ENCODE results near the gene UNC5A.
A peak's percentile ranks its signal among the peaks of the same experiment; 100 is the strongest.

UNC5A gene

GRCh38 chr5:176836811-176837706 lies 26.7 kb downstream of the UNC5A start:
- H3K27ac ChIP-seq = no peak overlapping the region
- no peaks in the 10 kb centered on the region for H3K36me3 ChIP-seq
- no peak overlapping the region for H3K4me3 ChIP-seq
- H4K20me1 ChIP-seq = peaks cover 0 to 78% (median 25%) of the 10 kb centered on the region in 11 experiments; a peak in 14 of 22 replicates
- H3K9me3 ChIP-seq (replicated peaks in 1 of 11) = no peaks in the 10 kb centered on the region
- peaks cover 0 to 5% (median 0%) of the 10 kb centered on the region in 10 experiments; a peak in 3 of 20 replicates for H3K4me1 ChIP-seq
- TF ChIP-seq Cebpa-rat (IDR thresholded peaks at IDR 0.05) = no peak
- no peak overlapping the region for H3K9ac ChIP-seq
- H3K27me3 ChIP-seq = peaks cover 12 to 73% (median 52%) of the 10 kb centered on the region in 11 experiments; a peak in 17 of 22 replicates
- no peak overlapping the region for H3K4me2 ChIP-seq

GRCh38 chr5:176837707-176838115 lies 27.4 kb downstream of the UNC5A start:
- TF ChIP-seq Cebpa-rat (IDR thresholded peaks at IDR 0.05) = no peak
- H3K9me3 ChIP-seq (replicated peaks in 1 of 11) = no peaks in the 10 kb centered on the region
- peaks cover 12 to 73% (median 52%) of the 10 kb centered on the region in 11 experiments; a peak in 17 of 22 replicates for H3K27me3 ChIP-seq
- no peaks in the 10 kb centered on the region for H3K36me3 ChIP-seq
- no peak overlapping the region for H3K9ac ChIP-seq
- peaks cover 0 to 77% (median 25%) of the 10 kb centered on the region in 11 experiments; a peak in 14 of 22 replicates for H4K20me1 ChIP-seq
- H3K4me1 ChIP-seq = peaks cover 0 to 5% (median 0%) of the 10 kb centered on the region in 10 experiments; a peak in 3 of 20 replicates
- H3K4me2 ChIP-seq = no peak overlapping the region
- H3K4me3 ChIP-seq = no peak overlapping the region
- H3K27ac ChIP-seq = no peak overlapping the region

DNA sequence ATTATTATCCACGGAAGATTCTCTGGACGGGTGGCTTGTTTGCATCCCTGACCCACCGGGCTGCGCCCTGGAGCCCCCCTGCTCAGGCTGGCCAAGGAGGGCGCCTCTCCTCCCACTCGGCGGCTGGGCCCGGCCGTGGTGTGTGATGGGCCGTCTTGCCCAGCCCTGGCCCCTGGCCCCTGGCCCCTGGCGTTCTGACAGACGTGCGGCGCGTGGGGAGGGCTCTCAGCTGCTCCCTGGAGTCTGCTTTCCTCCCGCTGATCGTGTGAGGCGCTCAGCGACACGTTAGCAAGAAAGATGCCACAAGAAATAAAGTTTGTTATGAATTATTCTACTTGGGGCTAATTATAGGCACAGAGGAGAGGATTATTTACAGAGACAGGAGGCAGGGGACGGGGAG lies 33.3 kb downstream of the UNC5A start:
- no peak overlapping the region for H3K27ac ChIP-seq
- H3K9ac ChIP-seq = no peak overlapping the region
- no peak for TF ChIP-seq Cebpa-rat (IDR thresholded peaks at IDR 0.05)
- peaks cover 0 to 68% (median 17%) of the 10 kb centered on the region in 11 experiments; a peak in 13 of 22 replicates for H4K20me1 ChIP-seq
- H3K4me2 ChIP-seq = peak overlapping the region in 7 of 11 experiments; percentile 55 to 86 (median 73); a peak in 9 of 22 replicates
- H3K36me3 ChIP-seq = no peaks in the 10 kb centered on the region
- peaks cover 15 to 27% (median 22%) of the 10 kb centered on the region in 10 experiments for H3K4me1 ChIP-seq
- no peaks in the 10 kb centered on the region for H3K9me3 ChIP-seq (replicated peaks in 1 of 11)
- peaks cover 5 to 61% (median 32%) of the 10 kb centered on the region in 11 experiments; a peak in 16 of 22 replicates for H3K27me3 ChIP-seq
- H3K4me3 ChIP-seq = no peak overlapping the region

DNA sequence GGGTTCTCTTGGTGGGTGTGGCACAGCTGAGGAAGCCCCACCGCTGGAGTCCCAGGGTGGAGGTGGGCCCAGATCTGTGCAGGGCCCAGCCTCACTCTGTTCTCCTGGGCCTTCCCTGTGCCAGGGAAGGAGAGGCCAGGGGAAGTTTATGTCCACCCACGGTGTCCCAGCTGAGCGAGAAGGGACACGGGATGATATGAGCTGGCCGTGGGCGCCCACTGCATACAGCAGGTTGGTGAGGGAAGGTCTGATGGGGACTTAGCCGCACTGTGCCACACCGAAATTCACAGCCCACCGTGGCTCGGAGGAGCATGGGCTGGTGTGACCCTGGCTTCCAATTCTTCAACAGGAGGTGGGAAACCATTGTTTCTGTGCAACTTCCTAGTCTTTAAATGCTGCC lies 33.9 kb downstream of the UNC5A start:
- peaks cover 0 to 67% (median 11%) of the 10 kb centered on the region in 11 experiments; a peak in 13 of 22 replicates for H4K20me1 ChIP-seq
- H3K4me2 ChIP-seq = peak overlapping the region; percentile 48 to 86 (median 70); a peak in 19 of 22 replicates
- H3K27me3 ChIP-seq = peaks cover 5 to 61% (median 26%) of the 10 kb centered on the region in 11 experiments; a peak in 16 of 22 replicates
- H3K9ac ChIP-seq = no peak overlapping the region
- H3K9me3 ChIP-seq (replicated peaks in 1 of 11) = no peaks in the 10 kb centered on the region
- no peak overlapping the region for H3K27ac ChIP-seq
- no peak overlapping the region for H3K4me3 ChIP-seq
- H3K4me1 ChIP-seq = peaks cover 15 to 27% (median 22%) of the 10 kb centered on the region in 10 experiments
- no peaks in the 10 kb centered on the region for H3K36me3 ChIP-seq
- TF ChIP-seq Cebpa-rat (IDR thresholded peaks at IDR 0.05) = no peak

DNA sequence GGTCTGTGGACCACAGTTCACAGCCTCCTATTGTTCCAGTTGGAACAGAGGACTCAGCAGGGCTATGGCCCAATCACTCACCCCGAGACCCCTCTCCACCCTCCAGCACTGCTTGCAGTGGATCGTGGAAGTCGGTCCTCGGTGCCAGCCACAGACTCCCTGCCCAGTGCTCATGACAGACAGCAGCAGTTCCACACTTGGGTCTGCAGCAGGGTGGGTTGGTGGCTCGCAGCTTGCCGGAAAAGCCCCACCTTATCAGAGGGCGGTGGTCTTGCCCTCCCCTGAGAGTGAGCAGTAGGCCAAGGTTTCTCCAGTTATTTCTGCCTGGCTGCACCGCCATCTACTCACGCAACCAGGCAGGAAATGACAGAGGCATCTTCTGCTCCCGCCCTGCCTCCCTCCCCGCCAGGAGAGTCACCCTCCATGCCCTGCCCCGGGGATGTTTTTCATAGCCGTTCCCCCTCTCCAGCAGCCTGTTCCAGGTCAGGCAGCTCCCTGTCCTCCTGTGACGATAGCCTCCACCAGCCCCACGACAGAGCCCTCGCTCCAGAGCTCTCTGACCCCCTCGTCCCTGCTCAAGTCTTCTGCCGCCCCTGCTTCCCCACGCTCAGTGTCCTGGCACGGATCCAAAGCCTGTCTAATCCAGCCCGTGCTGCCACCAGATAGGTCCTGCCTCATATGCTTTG lies 34.5 kb downstream of the UNC5A start:
- H3K27ac ChIP-seq = no peak overlapping the region
- TF ChIP-seq Cebpa-rat (IDR thresholded peaks at IDR 0.05) = no peak
- H3K9me3 ChIP-seq (replicated peaks in 1 of 11) = no peaks in the 10 kb centered on the region
- peaks cover 15 to 27% (median 21%) of the 10 kb centered on the region in 10 experiments for H3K4me1 ChIP-seq
- H3K4me2 ChIP-seq = peak overlapping the region; percentile 48 to 86 (median 70)
- peaks cover 0 to 65% (median 10%) of the 10 kb centered on the region in 11 experiments; a peak in 12 of 22 replicates for H4K20me1 ChIP-seq
- H3K27me3 ChIP-seq = peaks cover 5 to 59% (median 23%) of the 10 kb centered on the region in 11 experiments; a peak in 16 of 22 replicates
- H3K4me3 ChIP-seq = peak overlapping the region in 1 of 10 experiments; percentile 3; a peak in 1 of 20 replicates
- no peak overlapping the region for H3K9ac ChIP-seq
- no peaks in the 10 kb centered on the region for H3K36me3 ChIP-seq

DNA sequence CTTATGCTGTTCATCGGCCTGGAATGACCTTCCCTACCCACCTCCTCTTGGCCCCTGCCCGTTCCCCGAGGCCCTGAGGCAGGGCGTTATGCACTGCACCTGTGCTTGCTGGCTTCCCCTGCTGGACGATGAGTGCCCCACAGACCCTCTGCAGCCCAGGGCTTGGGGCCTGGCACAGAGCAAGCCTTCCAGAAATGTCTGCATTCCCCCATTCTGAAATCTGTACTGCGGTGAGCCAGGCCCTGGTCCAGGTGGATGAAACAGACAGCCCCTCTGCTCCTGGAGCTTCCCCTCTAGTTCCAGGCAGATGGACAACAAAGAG lies 35.0 kb downstream of the UNC5A start:
- Histone ChIP-seq H3K9ac (no peak overlapping the region), H3K9me3 (replicated peaks in 1 of 11) (no peaks in the 10 kb centered on the region), H3K4me3 (peak overlapping the region in 1 of 10 experiments; percentile 3; a peak in 1 of 20 replicates), H3K27ac (no peak overlapping the region), H3K4me2 (peak overlapping the region; percentile 48 to 86 (median 70)), H4K20me1 (peaks cover 0 to 65% (median 10%) of the 10 kb centered on the region in 11 experiments; a peak in 12 of 22 replicates), H3K27me3 (peaks cover 2 to 60% (median 26%) of the 10 kb centered on the region in 11 experiments; a peak in 16 of 22 replicates), H3K36me3 (no peaks in the 10 kb centered on the region), H3K4me1 (peaks cover 15 to 27% (median 21%) of the 10 kb centered on the region in 10 experiments)
- TF ChIP-seq Cebpa-rat (IDR thresholded peaks at IDR 0.05) = no peak

DNA sequence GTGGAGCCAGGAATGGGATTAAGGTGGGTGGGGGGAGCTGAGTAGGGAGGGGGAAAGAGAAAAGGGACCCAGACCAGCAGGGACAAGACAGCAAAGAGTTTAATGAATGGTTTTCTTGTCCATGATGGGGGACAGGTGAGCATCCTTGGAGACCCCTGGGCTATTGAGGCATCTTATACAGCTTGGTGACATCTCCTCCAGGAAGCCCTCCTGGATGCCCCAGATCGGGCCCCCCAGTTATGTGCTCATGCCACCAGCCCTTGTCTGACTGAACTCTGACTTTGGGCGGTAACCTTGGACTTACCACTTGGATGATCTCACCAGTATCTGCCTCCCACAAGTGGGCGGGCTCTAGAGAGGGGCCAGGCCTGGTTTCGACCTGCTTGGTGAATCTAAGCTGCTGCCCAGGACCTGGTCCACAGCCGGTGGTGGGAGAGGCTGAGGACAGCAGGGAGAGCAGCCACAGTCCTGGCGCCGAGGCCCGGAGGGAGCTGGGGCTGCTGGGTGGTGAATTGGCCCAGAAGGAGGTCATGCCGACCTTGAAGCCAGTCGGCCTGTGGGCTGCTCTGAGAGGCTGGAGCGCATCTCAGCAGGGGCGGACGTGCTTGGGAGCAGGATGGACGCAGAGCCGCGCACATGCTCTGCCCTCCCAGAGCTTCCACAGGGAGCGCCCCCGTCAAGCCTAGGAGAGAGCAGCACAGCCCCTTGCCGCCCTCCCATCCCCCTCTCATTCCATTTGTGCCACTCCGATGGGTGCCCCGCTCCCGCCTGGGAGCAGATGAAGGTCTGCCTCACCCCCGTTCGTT lies 36.2 kb downstream of the UNC5A start:
- TF ChIP-seq Cebpa-rat (IDR thresholded peaks at IDR 0.05) = no peak
- Histone ChIP-seq H3K9me3 (replicated peaks in 1 of 11) (no peaks in the 10 kb centered on the region), H3K27me3 (peaks cover 0 to 54% (median 15%) of the 10 kb centered on the region in 11 experiments; a peak in 12 of 22 replicates), H3K4me1 (peaks cover 15 to 27% (median 21%) of the 10 kb centered on the region in 10 experiments), H3K36me3 (no peaks in the 10 kb centered on the region), H3K27ac (no peak overlapping the region), H3K4me2 (no peak overlapping the region), H4K20me1 (peaks cover 0 to 64% (median 10%) of the 10 kb centered on the region in 11 experiments; a peak in 11 of 22 replicates), H3K9ac (no peak overlapping the region), H3K4me3 (no peak overlapping the region)

DNA sequence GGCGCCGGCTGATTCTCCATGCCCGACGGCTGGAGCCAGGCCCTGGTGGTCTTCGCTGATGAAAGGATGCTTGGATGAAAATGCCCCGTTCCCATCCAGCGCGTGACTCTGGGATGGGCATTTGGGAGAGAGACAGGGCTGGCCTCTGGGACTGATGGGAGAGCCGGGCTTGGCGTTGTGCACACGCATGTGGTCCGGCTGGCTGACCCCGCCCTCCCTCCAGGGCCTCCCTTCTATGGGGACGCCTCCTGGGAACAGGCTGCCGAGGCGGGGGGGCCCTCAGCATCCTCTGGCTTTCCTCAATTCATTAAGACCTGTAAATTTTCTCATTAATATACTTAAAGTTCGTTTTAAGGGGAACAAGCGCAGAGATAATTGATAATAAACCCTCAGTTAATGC lies 36.8 kb downstream of the UNC5A start:
- Histone ChIP-seq H3K9me3 (replicated peaks in 1 of 11) (no peaks in the 10 kb centered on the region), H3K27ac (no peak overlapping the region), H3K27me3 (peaks cover 0 to 54% (median 13%) of the 10 kb centered on the region in 11 experiments; a peak in 12 of 22 replicates), H4K20me1 (peaks cover 0 to 69% (median 14%) of the 10 kb centered on the region in 11 experiments; a peak in 11 of 22 replicates), H3K9ac (no peak overlapping the region), H3K36me3 (no peaks in the 10 kb centered on the region), H3K4me2 (no peak overlapping the region), H3K4me1 (peaks cover 15 to 27% (median 21%) of the 10 kb centered on the region in 10 experiments), H3K4me3 (no peak overlapping the region)
- TF ChIP-seq Cebpa-rat (IDR thresholded peaks at IDR 0.05) = no peak
